ENCODE data around the gene RHOU. TPM values are rescaled to one million over a fixed set of nuclear protein-coding genes. Genes with fewer than 3 reads are reported as not detected.

The RHOU gene
- total and polyA plus RNA-seq, 2 experiments from 2014 or later, result 0.95 to 4.4 TPM

GRCh38 chr1:228736844-228737445, 1.7 kb downstream of the RHOU start:
- H3K4me1 Mint-ChIP-seq, result peaks cover 11% of the 10 kb centered on the region; the same call in 2 of the 3 replicates
- no peak for TF ChIP-seq REST (IDR thresholded peaks at IDR 0.05; ENCODE audit: unreplicated experiment)
- TF ChIP-seq ZNF462 (CRISPR knock-in tag; IDR thresholded peaks at IDR 0.05), result no peak
- no peak for TF ChIP-seq EZH2 (IDR thresholded peaks at IDR 0.05; ENCODE audit: low read depth, unreplicated experiment)
- TF ChIP-seq CTCF (conservative IDR thresholded peaks at IDR 0.05; ENCODE audit: low read depth in 2 of 2), result no peak
- no peak for TF ChIP-seq ETS1 (IDR thresholded peaks at IDR 0.05)
- no peak for TF ChIP-seq POLR2AphosphoS5 (IDR thresholded peaks at IDR 0.05; ENCODE audit: low read depth)
- TF ChIP-seq NANOG (IDR thresholded peaks at IDR 0.05; ENCODE audit: borderline replicate concordance), result no peak
- TF ChIP-seq ZNF114 (CRISPR knock-in tag; IDR thresholded peaks at IDR 0.05), result no peak
- no peak for TF ChIP-seq ZNF331 (CRISPR knock-in tag; IDR thresholded peaks at IDR 0.05; ENCODE audit: low read depth)
- DNase-seq (ENCODE audit: low spot score), result no peak
- Histone ChIP-seq H3F3A (replicated peaks; ENCODE audit: low read depth) (no peaks in the 10 kb centered on the region; the same call in 1 of the 2 replicates), H2AFZ (no peak overlapping the region), H3K4me3 (peak overlapping the region; percentile 73), H3K27me3 (ENCODE audit: insufficient read depth) (peaks cover 56% of the 10 kb centered on the region), H3K4me2 (peak overlapping the region; percentile 94), H3K36me3 (ENCODE audit: insufficient read depth) (no peaks in the 10 kb centered on the region), H4K20me1 (replicated peaks; ENCODE audit: insufficient read depth) (no peaks in the 10 kb centered on the region), H3K79me2 (replicated peaks; ENCODE audit: insufficient read depth) (no peaks in the 10 kb centered on the region), H3K27ac (ENCODE audit: low read depth) (no peak overlapping the region), H3K9me2 (ENCODE audit: insufficient read depth) (no peaks in the 10 kb centered on the region), H3K4me1 (ENCODE audit: insufficient read depth) (peaks cover 14% of the 10 kb centered on the region)
- H3K27me3 Mint-ChIP-seq (ENCODE audit: insufficient read depth, low read depth, poor library complexity), result peaks cover 23% of the 10 kb centered on the region
- H3K4me3 Mint-ChIP-seq, result peak overlapping the region; percentile 81
- no peak for ATAC-seq
- H3K9me3 Mint-ChIP-seq, result no peaks in the 10 kb centered on the region; the same call in 2 of the 3 replicates
- peaks cover 4% of the 10 kb centered on the region; the same call in 2 of the 3 replicates for H3K36me3 Mint-ChIP-seq (ENCODE audit: low read depth)
- no peak overlapping the region for H3K27ac Mint-ChIP-seq
